HepG2 (cell line): ENCODE measurements around the gene URM1. TPM values are rescaled to one million over a fixed set of nuclear protein-coding genes. Genes with fewer than 3 reads are reported as not detected.

Experiments used
- EHMT2 ChIP-seq: fragments of 200-600 bp; sonication (generic); IDR thresholded peaks from 2 replicates; pipeline ENCODE4 v1.7.0; 2017; ENCODE audit warnings: antibody characterized with exemption, low read depth, low read length, borderline replicate concordance
- ELF3 ChIP-seq: IDR thresholded peaks from 2 replicates; pipeline ENCODE4 v1.6.1; 2016; ENCODE audit warnings: missing genetic modification reagents, missing compliant biosample characterization
- HNF1B ChIP-seq: sonication (generic); formaldehyde crosslinking; IDR thresholded peaks from 2 replicates; pipeline ENCODE4 v1.5.1; 2020; ENCODE audit warnings: mild to moderate bottlenecking, moderate library complexity, missing genetic modification reagents
- HNRNPK ChIP-seq: fragments of 200-400 bp; formaldehyde crosslinking; IDR thresholded peaks from 2 replicates; pipeline ENCODE4 v1.6.1; 2018; ENCODE audit warnings: low read length, low read depth, moderate library complexity, mild to moderate bottlenecking; ENCODE audit not compliant: poor library complexity, severe bottlenecking
- IKZF1 ChIP-seq: fragments of 450-650 bp; IDR thresholded peaks from 2 replicates; pipeline ENCODE4 v1.7.1; 2016
- MAFK ChIP-seq, 2 experiments: IDR thresholded peaks in 1 of 2; conservative IDR thresholded peaks in 1 of 2; 2 replicates each; pipeline ENCODE4 v1.6.1; 2011; ENCODE audit warnings: improper control_type of control experiment in 2 of 2, low read length in 2 of 2
- NAIF1 ChIP-seq: sonication (generic); formaldehyde crosslinking; IDR thresholded peaks from 2 replicates; pipeline ENCODE4 v1.5.0; 2020; ENCODE audit warnings: mild to moderate bottlenecking, missing genetic modification reagents, borderline replicate concordance
- NCOA1 ChIP-seq: sonication (generic); formaldehyde crosslinking; IDR thresholded peaks from 2 replicates; pipeline ENCODE4 v1.9.0; 2021; ENCODE audit warnings: missing genetic modification reagents
- ONECUT2 ChIP-seq: sonication (generic); formaldehyde crosslinking; IDR thresholded peaks from 2 replicates; pipeline ENCODE4 v1.4.0; 2020; ENCODE audit warnings: missing genetic modification reagents
- POLR2A ChIP-seq, 2 experiments: IDR thresholded peaks; 2 replicates each; pipeline ENCODE4 v1.6.1; 2011; ENCODE audit warnings: low read depth in 2 of 2, low read length in 2 of 2, mild to moderate bottlenecking in 1 of 2, moderate library complexity in 1 of 2; ENCODE audit not compliant: insufficient read depth in 1 of 2
- POLR2AphosphoS2 ChIP-seq: IDR thresholded peaks from 2 replicates; pipeline ENCODE4 v1.6.1; 2011; ENCODE audit warnings: low read depth, low read length, improper control_type of control experiment
- SATB2 ChIP-seq: sonication (generic); formaldehyde crosslinking; IDR thresholded peaks from 2 replicates; pipeline ENCODE4 v1.5.0; 2020; ENCODE audit warnings: missing genetic modification reagents
- SOX5 ChIP-seq: IDR thresholded peaks from 2 replicates; pipeline ENCODE4 v1.6.1; 2016; ENCODE audit warnings: borderline replicate concordance
- TARDBP ChIP-seq: sonication (generic); formaldehyde crosslinking; IDR thresholded peaks from 2 replicates; pipeline ENCODE4 v1.8.0; 2022; ENCODE audit warnings: mild to moderate bottlenecking, missing genetic modification reagents
- TEF ChIP-seq: sonication (generic); formaldehyde crosslinking; IDR thresholded peaks from 2 replicates; pipeline ENCODE4 v1.5.0; 2020; ENCODE audit warnings: missing genetic modification reagents
- WIZ ChIP-seq: sonication (generic); formaldehyde crosslinking; IDR thresholded peaks from 2 replicates; pipeline ENCODE4 v1.5.1; 2020; ENCODE audit warnings: mild to moderate bottlenecking, missing genetic modification reagents
- ZBTB43 ChIP-seq: sonication (generic); formaldehyde crosslinking; conservative IDR thresholded peaks from 2 replicates; pipeline ENCODE4 v1.4.0; 2020; ENCODE audit warnings: missing genetic modification reagents
- ZMAT3 ChIP-seq: sonication (generic); formaldehyde crosslinking; conservative IDR thresholded peaks from 2 replicates; pipeline ENCODE4 v1.7.0; 2021; ENCODE audit warnings: missing genetic modification reagents
- ZNF10 ChIP-seq: sonication (generic); formaldehyde crosslinking; IDR thresholded peaks from 2 replicates; pipeline ENCODE4 v1.4.0; 2020; ENCODE audit warnings: mild to moderate bottlenecking, low read depth, missing genetic modification reagents, borderline replicate concordance
- ZNF124 ChIP-seq: sonication (generic); formaldehyde crosslinking; IDR thresholded peaks from 2 replicates; pipeline ENCODE4 v1.4.0; 2020; ENCODE audit warnings: missing genetic modification reagents
- ZNF256 ChIP-seq: sonication (generic); formaldehyde crosslinking; conservative IDR thresholded peaks from 2 replicates; pipeline ENCODE4 v1.4.0; 2020; ENCODE audit warnings: missing genetic modification reagents
- ZNF282 ChIP-seq: fragments of 450-650 bp; IDR thresholded peaks from 2 replicates; pipeline ENCODE4 v1.6.1; 2018; ENCODE audit not compliant: partially characterized antibody
- ZNF30 ChIP-seq: sonication (generic); formaldehyde crosslinking; IDR thresholded peaks from 2 replicates; pipeline ENCODE4 v1.5.0; 2020; ENCODE audit warnings: mild to moderate bottlenecking, missing genetic modification reagents
- ZNF326 ChIP-seq: sonication (generic); formaldehyde crosslinking; IDR thresholded peaks from 2 replicates; pipeline ENCODE4 v1.4.0; 2020; ENCODE audit warnings: missing genetic modification reagents, borderline replicate concordance
- ZNF460 ChIP-seq: sonication (generic); formaldehyde crosslinking; IDR thresholded peaks from 2 replicates; pipeline ENCODE4 v1.5.1; 2020; ENCODE audit warnings: missing genetic modification reagents, mild to moderate bottlenecking, borderline replicate concordance
- ZNF839 ChIP-seq: sonication (generic); formaldehyde crosslinking; IDR thresholded peaks from 2 replicates; pipeline ENCODE4 v1.4.0; 2020; ENCODE audit warnings: missing genetic modification reagents, mild to moderate bottlenecking, borderline replicate concordance
- ZSCAN30 ChIP-seq: sonication (generic); formaldehyde crosslinking; IDR thresholded peaks from 2 replicates; pipeline ENCODE4 v1.5.0; 2020; ENCODE audit warnings: mild to moderate bottlenecking, missing genetic modification reagents
- polyA plus RNA-seq, 8 experiments: library from polyadenylated mRNA; depleted of rRNA in 3 of 8; stranded (reverse) in 7 of 8; unstranded in 1 of 8; fragments of >200 nt; fragmentation: Illumina TruSeq in 4 of 8; extraction: Trizol in 4 of 8; gene quantifications; 2 replicates each; pipeline versions ENCODE4 v1.2.1 to v1.2.3, GENCODE V29; 2011 to 2016; ENCODE audit warnings: low read depth in 4 of 8, missing spikeins in 1 of 8, mixed read lengths in 1 of 8; ENCODE audit not compliant: insufficient read depth in 1 of 8
- total RNA-seq, 5 experiments: library from RNA; depleted of rRNA; stranded (reverse); fragments of >200 nt; fragmentation: Illumina TruSeq; extraction: Trizol; gene quantifications; 2 replicates each; pipeline ENCODE4 v1.2.3, GENCODE V29; 2016; ENCODE audit warnings: low read depth in 1 of 5

The URM1 gene
- total and polyA plus RNA-seq, 2 of the 13 experiments (the other 11 are each of a cell fraction or from before 2014, with no cell fraction given) = 37.1 to 41.3 TPM

GRCh38 chr9:128322404-128323211 is 48.6 kb upstream of the URM1 start, which contains the start of the genes COQ4 and TRUB2 (continued):
- TF ChIP-seq SATB2 (CRISPR knock-in tag) = peak; percentile 29; the same call in 1 of the 2 replicates
- no peak for TF ChIP-seq ZNF10 (CRISPR knock-in tag)
- TF ChIP-seq ZMAT3 (CRISPR knock-in tag) = peak; percentile 60; the same call in 1 of the 2 replicates
- 0 out of 2 replicates have a peak, but pooled peaks have one; percentile 38 for TF ChIP-seq ZBTB43 (CRISPR knock-in tag)
- TF ChIP-seq WIZ (CRISPR knock-in tag) = peak; percentile 67; the same call in 1 of the 2 replicates
- TF ChIP-seq ELF3 (CRISPR knock-in tag) = peak; percentile 79
- TF ChIP-seq ZNF30 (CRISPR knock-in tag) = no peak
- peak; percentile 37 for TF ChIP-seq HNRNPK
- TF ChIP-seq TARDBP (CRISPR knock-in tag) = peak; percentile 87
- TF ChIP-seq ZNF282 = no peak
- TF ChIP-seq POLR2AphosphoS2 = no peak
- no peak for TF ChIP-seq IKZF1
- peak; percentile 87 for TF ChIP-seq NAIF1 (CRISPR knock-in tag)
- TF ChIP-seq EHMT2 = no peak
- peak; percentile 95 for TF ChIP-seq HNF1B (CRISPR knock-in tag)
- peak; percentile 61; the same call in 1 of the 2 replicates for TF ChIP-seq ZNF839
- TF ChIP-seq POLR2A (IDR thresholded peaks at IDR 0.05; ENCODE audit: insufficient read depth in 1 of 2, low read depth in 2 of 2, low read length in 2 of 2) = peak; percentile 80 to 85; a peak in 3 of 4 replicates
- peak; percentile 69; the same call in 1 of the 2 replicates for TF ChIP-seq ZSCAN30 (CRISPR knock-in tag)
- peak; percentile 92; the same call in 1 of the 2 replicates for TF ChIP-seq NCOA1 (CRISPR knock-in tag)
- no peak; the same call in 1 of the 2 replicates for TF ChIP-seq ZNF460 (CRISPR knock-in tag)
- no peak for TF ChIP-seq TEF (CRISPR knock-in tag)
- TF ChIP-seq SOX5 (CRISPR knock-in tag) = no peak
- TF ChIP-seq ZNF124 = peak; percentile 59; the same call in 1 of the 2 replicates
- no peak for TF ChIP-seq MAFK (conservative IDR thresholded peaks at IDR 0.05 in 1 of 2, IDR thresholded peaks at IDR 0.05 in 1 of 2; ENCODE audit: low read length in 2 of 2)
- no peak for TF ChIP-seq ONECUT2 (CRISPR knock-in tag)
- TF ChIP-seq ZNF326 = no peak
- peak; percentile 43; the same call in 1 of the 2 replicates for TF ChIP-seq ZNF256 (CRISPR knock-in tag)
